Large intestine (tissue), 3 donors: ENCODE data around the gene SORCS2. TPM values are rescaled to one million over a fixed set of nuclear protein-coding genes. Genes with fewer than 3 reads are reported as not detected.
A peak's percentile ranks its signal among the peaks of the same experiment; 100 is the strongest.

Source experiments
- DNase-seq, 2 donors: peaks; one replicate each; pipeline versions ENCODE4 v3.0.0 to v3.0.0-alpha.2; 2013
- H3K27ac ChIP-seq: one replicate; pipeline ENCODE4 v1.5.1; 2013; ENCODE audit warnings: low read length
- H3K27me3 ChIP-seq: 2 replicates; pipeline ENCODE4 v1.6.1; 2013; ENCODE audit warnings: low read length; ENCODE audit not compliant: control insufficient read depth, insufficient read depth
- H3K36me3 ChIP-seq: 2 replicates; pipeline ENCODE4 v1.6.1; 2013; ENCODE audit warnings: low read length; ENCODE audit not compliant: control insufficient read depth, insufficient read depth
- H3K4me1 ChIP-seq: one replicate; pipeline ENCODE4 v1.6.1; 2013; ENCODE audit warnings: low read length; ENCODE audit not compliant: control insufficient read depth, insufficient read depth
- H3K4me3 ChIP-seq: one replicate; pipeline ENCODE4 v1.5.1; 2013; ENCODE audit warnings: low read length
- H3K9me3 ChIP-seq: one replicate; pipeline ENCODE4 v1.6.1; 2013; ENCODE audit warnings: mild to moderate bottlenecking, low read depth, low read length, moderate library complexity; ENCODE audit not compliant: control insufficient read depth
- WGBS: methylation state at CpG from one replicate; pipeline ENCODE4 v1.1.5; 2013; ENCODE audit warnings: low lambda C conversion rate; ENCODE audit not compliant: insufficient coverage; 5-methylcytosine and 5-hydroxymethylcytosine counted together
- polyA plus RNA-seq: library from polyadenylated mRNA; unstranded; fragments of 120-200 nt; gene quantifications from one replicate; pipeline ENCODE4 v1.2.1, GENCODE V29; 2013

SORCS2 gene
- polyA plus RNA-seq, 1 donor: 3.6 TPM

- no peaks in the 10 kb centered on the region for H3K9me3 ChIP-seq
- no peak overlapping the region for H3K4me3 ChIP-seq
- WGBS: no CpG with 5 or more reads among the region's 6 CpGs
- no peak for DNase-seq
- no peak overlapping the region for H3K27ac ChIP-seq
- no peaks in the 10 kb centered on the region for H3K27me3 ChIP-seq
- H3K36me3 ChIP-seq: no peaks in the 10 kb centered on the region
- H3K4me1 ChIP-seq: peaks cover 8% of the 10 kb centered on the region
Measured at GRCh38 chr4:7640136-7640535, 447.8 kb downstream of the SORCS2 start.

GRCh38 chr4:7641712-7642111 lies 449.4 kb downstream of the SORCS2 start:
- Histone ChIP-seq H3K9me3 (peaks cover 5% of the 10 kb centered on the region), H3K27ac (no peak overlapping the region)

GRCh38 chr4:7642741-7643458 lies 450.6 kb downstream of the SORCS2 start:
- Histone ChIP-seq H3K4me1 (peaks cover 8% of the 10 kb centered on the region), H3K36me3 (no peaks in the 10 kb centered on the region), H3K27ac (no peak overlapping the region), H3K9me3 (peaks cover 5% of the 10 kb centered on the region), H3K4me3 (no peak overlapping the region), H3K27me3 (no peaks in the 10 kb centered on the region)
- DNase-seq: no peak
- 61% methylated on average over 2 of the region's 9 CpGs for WGBS

More at GRCh38 chr4:7641712-7642111, 449.4 kb downstream of the SORCS2 start:
- no peak for DNase-seq
- no peaks in the 10 kb centered on the region for H3K36me3 ChIP-seq
- peaks cover 8% of the 10 kb centered on the region for H3K4me1 ChIP-seq
- no peak overlapping the region for H3K4me3 ChIP-seq
- no peaks in the 10 kb centered on the region for H3K27me3 ChIP-seq

- Histone ChIP-seq H3K27me3 (no peaks in the 10 kb centered on the region), H3K27ac (no peak overlapping the region), H3K4me1 (no peaks in the 10 kb centered on the region), H3K36me3 (no peaks in the 10 kb centered on the region), H3K9me3 (peaks cover 5% of the 10 kb centered on the region), H3K4me3 (no peak overlapping the region)
- no CpG with 5 or more reads among the region's 1 CpG for WGBS
- no peak for DNase-seq
Measured at GRCh38 chr4:7645158-7645557, 452.8 kb downstream of the SORCS2 start.

- Histone ChIP-seq H3K27ac (no peak overlapping the region), H3K27me3 (no peaks in the 10 kb centered on the region), H3K9me3 (peaks cover 5% of the 10 kb centered on the region), H3K36me3 (no peaks in the 10 kb centered on the region), H3K4me3 (no peak overlapping the region), H3K4me1 (peaks cover under 1% of the 10 kb centered on the region)
- DNase-seq: no peak
- WGBS: no CpG with 5 or more reads among the region's 23 CpGs
Measured at GRCh38 chr4:7645956-7646355, 453.6 kb downstream of the SORCS2 start.

GRCh38 chr4:7646384-7647061 lies 454.2 kb downstream of the SORCS2 start:
- no peaks in the 10 kb centered on the region for H3K27me3 ChIP-seq
- no peak overlapping the region for H3K4me3 ChIP-seq
- H3K27ac ChIP-seq: no peak overlapping the region
- 93% methylated on average over 5 of the region's 18 CpGs for WGBS
- no peaks in the 10 kb centered on the region for H3K36me3 ChIP-seq
- peaks cover 3% of the 10 kb centered on the region for H3K4me1 ChIP-seq
- no peak for DNase-seq
- peaks cover 5% of the 10 kb centered on the region for H3K9me3 ChIP-seq

GRCh38 chr4:7647186-7647585 lies 454.8 kb downstream of the SORCS2 start:
- no peak for DNase-seq
- peaks cover 5% of the 10 kb centered on the region for H3K9me3 ChIP-seq
- no peaks in the 10 kb centered on the region for H3K36me3 ChIP-seq
- peaks cover 3% of the 10 kb centered on the region for H3K4me1 ChIP-seq
- no peaks in the 10 kb centered on the region for H3K27me3 ChIP-seq
- H3K4me3 ChIP-seq: no peak overlapping the region
- no peak overlapping the region for H3K27ac ChIP-seq
- WGBS: no CpG with 5 or more reads among the region's 10 CpGs

- H3K27ac ChIP-seq: no peak overlapping the region
- no peak overlapping the region for H3K4me3 ChIP-seq
- WGBS: no CpG with 5 or more reads among the region's 23 CpGs
- H3K4me1 ChIP-seq: peaks cover 3% of the 10 kb centered on the region
- peaks cover 5% of the 10 kb centered on the region for H3K9me3 ChIP-seq
- no peaks in the 10 kb centered on the region for H3K36me3 ChIP-seq
- no peaks in the 10 kb centered on the region for H3K27me3 ChIP-seq
- peak; percentile 19 to 56 for DNase-seq
Measured at GRCh38 chr4:7647600-7648543, 455.5 kb downstream of the SORCS2 start.

- Histone ChIP-seq H3K4me1 (peaks cover 3% of the 10 kb centered on the region), H3K4me3 (no peak overlapping the region), H3K27me3 (no peaks in the 10 kb centered on the region), H3K9me3 (peaks cover 5% of the 10 kb centered on the region), H3K27ac (no peak overlapping the region), H3K36me3 (no peaks in the 10 kb centered on the region)
- no peak for DNase-seq
- WGBS: 92% methylated on average over 2 of the region's 23 CpGs
Measured at GRCh38 chr4:7648544-7649395, 456.4 kb downstream of the SORCS2 start.

- H3K27me3 ChIP-seq: no peaks in the 10 kb centered on the region
- no peak overlapping the region for H3K4me3 ChIP-seq
- no peak for DNase-seq
- no peak overlapping the region for H3K27ac ChIP-seq
- peaks cover 3% of the 10 kb centered on the region for H3K4me1 ChIP-seq
- no CpG with 5 or more reads among the region's 5 CpGs for WGBS
- H3K36me3 ChIP-seq: no peaks in the 10 kb centered on the region
- H3K9me3 ChIP-seq: peaks cover 5% of the 10 kb centered on the region
Measured at GRCh38 chr4:7649411-7649740, 457.0 kb downstream of the SORCS2 start.
